ENCODE measurements around the gene C15orf39.
A peak's percentile ranks its signal among the peaks of the same experiment; 100 is the strongest.

DNA sequence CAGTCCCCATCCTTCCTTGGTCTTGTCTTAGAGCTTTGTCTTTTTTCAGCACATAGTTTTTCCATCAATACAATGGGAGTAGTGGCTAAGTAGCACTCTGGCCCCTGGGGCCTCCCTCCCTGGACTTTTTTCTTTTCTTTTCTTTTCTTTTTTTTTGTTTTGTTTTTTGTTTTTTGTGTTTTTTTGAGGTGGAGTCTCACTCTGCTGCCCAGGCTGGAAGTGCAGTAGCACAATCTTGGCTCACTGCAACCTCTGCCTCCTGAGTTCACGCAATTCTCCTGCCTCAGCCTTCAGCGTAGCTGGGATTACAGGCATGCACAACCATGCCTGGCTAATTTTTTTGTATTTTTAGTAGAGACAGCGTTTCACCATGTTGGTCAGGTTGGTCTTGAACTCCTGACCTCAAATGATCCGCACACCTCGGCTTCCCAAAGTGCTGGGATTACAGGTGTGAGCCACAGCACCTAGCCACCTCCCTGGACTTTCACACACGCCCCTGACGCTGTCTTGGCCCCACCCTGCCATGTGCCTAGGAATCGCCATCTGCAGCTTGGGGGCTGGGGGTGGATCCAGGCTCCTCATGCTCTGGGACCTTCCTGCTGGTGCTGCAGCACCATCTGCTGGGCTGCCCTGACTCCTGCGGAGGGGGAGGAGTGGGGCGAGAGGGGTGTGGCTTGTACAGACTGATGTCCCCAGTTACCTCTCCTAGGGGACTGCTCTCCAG is 2.8 kb downstream of the C15orf39 start:
- TF ChIP-seq, protein P1, sequence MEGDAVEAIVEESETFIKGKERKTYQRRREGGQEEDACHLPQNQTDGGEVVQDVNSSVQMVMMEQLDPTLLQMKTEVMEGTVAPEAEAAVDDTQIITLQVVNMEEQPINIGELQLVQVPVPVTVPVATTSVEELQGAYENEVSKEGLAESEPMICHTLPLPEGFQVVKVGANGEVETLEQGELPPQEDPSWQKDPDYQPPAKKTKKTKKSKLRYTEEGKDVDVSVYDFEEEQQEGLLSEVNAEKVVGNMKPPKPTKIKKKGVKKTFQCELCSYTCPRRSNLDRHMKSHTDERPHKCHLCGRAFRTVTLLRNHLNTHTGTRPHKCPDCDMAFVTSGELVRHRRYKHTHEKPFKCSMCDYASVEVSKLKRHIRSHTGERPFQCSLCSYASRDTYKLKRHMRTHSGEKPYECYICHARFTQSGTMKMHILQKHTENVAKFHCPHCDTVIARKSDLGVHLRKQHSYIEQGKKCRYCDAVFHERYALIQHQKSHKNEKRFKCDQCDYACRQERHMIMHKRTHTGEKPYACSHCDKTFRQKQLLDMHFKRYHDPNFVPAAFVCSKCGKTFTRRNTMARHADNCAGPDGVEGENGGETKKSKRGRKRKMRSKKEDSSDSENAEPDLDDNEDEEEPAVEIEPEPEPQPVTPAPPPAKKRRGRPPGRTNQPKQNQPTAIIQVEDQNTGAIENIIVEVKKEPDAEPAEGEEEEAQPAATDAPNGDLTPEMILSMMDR (IDR thresholded peaks at IDR 0.05; ENCODE audit: poor library complexity, severe bottlenecking) = peak; percentile 81
- TF ChIP-seq EZH2 (IDR thresholded peaks at IDR 0.05; ENCODE audit: borderline replicate concordance, insufficient read depth, low read length, poor library complexity, severe bottlenecking) = no peak
- TF ChIP-seq SMC3 (conservative IDR thresholded peaks at IDR 0.05; ENCODE audit: poor library complexity) = peak; percentile 84
- TF ChIP-seq POLR2AphosphoS5 (IDR thresholded peaks at IDR 0.05) = no peak
- TF ChIP-seq, protein P2, sequence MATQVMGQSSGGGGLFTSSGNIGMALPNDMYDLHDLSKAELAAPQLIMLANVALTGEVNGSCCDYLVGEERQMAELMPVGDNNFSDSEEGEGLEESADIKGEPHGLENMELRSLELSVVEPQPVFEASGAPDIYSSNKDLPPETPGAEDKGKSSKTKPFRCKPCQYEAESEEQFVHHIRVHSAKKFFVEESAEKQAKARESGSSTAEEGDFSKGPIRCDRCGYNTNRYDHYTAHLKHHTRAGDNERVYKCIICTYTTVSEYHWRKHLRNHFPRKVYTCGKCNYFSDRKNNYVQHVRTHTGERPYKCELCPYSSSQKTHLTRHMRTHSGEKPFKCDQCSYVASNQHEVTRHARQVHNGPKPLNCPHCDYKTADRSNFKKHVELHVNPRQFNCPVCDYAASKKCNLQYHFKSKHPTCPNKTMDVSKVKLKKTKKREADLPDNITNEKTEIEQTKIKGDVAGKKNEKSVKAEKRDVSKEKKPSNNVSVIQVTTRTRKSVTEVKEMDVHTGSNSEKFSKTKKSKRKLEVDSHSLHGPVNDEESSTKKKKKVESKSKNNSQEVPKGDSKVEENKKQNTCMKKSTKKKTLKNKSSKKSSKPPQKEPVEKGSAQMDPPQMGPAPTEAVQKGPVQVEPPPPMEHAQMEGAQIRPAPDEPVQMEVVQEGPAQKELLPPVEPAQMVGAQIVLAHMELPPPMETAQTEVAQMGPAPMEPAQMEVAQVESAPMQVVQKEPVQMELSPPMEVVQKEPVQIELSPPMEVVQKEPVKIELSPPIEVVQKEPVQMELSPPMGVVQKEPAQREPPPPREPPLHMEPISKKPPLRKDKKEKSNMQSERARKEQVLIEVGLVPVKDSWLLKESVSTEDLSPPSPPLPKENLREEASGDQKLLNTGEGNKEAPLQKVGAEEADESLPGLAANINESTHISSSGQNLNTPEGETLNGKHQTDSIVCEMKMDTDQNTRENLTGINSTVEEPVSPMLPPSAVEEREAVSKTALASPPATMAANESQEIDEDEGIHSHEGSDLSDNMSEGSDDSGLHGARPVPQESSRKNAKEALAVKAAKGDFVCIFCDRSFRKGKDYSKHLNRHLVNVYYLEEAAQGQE (IDR thresholded peaks at IDR 0.05; ENCODE audit: borderline replicate concordance) = no peak

Data from neural cell (in vitro differentiated cells).